ENCODE measurements around the gene MFN2. TPM values are rescaled to one million over a fixed set of nuclear protein-coding genes. Genes with fewer than 3 reads are reported as not detected.

The MFN2 gene
- total RNA-seq, 1 experiment from 2014 or later: 104 TPM

- ATAC-seq: no peak
- no peaks in the 10 kb centered on the region for H3K9me3 ChIP-seq (ENCODE audit: control insufficient read depth, insufficient read depth, low read depth, low read length)
- ChIA-PET CTCF (no interaction called here), POLR2A (no interaction called here)
- DNase-seq (ENCODE audit: low read depth, low spot score): no peak
- intact Hi-C loops (cut with micrococcal nuclease; ENCODE audit: unreplicated experiment): no loop called here
- H3K4me3 ChIP-seq (ENCODE audit: low read depth in 2 of 2, low read length in 2 of 2): no peak overlapping the region
- TF ChIP-seq REST (IDR thresholded peaks at IDR 0.05; ENCODE audit: insufficient read depth in 1 of 2, low read depth in 2 of 2, low read length in 1 of 2): no peak
- no peak for TF ChIP-seq CTCF (IDR thresholded peaks at IDR 0.05)
- no peak for TF ChIP-seq TCF7L2 (IDR thresholded peaks at IDR 0.05; ENCODE audit: low read depth, low read length)
- no peak for TF ChIP-seq POLR2AphosphoS5 (IDR thresholded peaks at IDR 0.05; ENCODE audit: low read depth, low read length)
- TF ChIP-seq SIN3A (IDR thresholded peaks at IDR 0.05; ENCODE audit: borderline replicate concordance, insufficient read depth, low read depth, low read length): no peak
- in situ Hi-C loops (cut with HindIII; ENCODE audit: low pct_unique_long_range_greater_than_20kb, low sequenced_read_pairs): no loop called here
- peaks cover under 1% of the 10 kb centered on the region; the same call in 1 of the 2 replicates for H3K4me1 ChIP-seq (ENCODE audit: control insufficient read depth, insufficient read depth, low read length)
- H3K27me3 ChIP-seq (ENCODE audit: control insufficient read depth, insufficient read depth, low read length): no peaks in the 10 kb centered on the region
- no peaks in the 10 kb centered on the region for H3K36me3 ChIP-seq (ENCODE audit: control insufficient read depth, insufficient read depth, low read length)
- no TSS peak for BruUV-seq (replicated peaks)
- no peak overlapping the region for H3K27ac ChIP-seq (ENCODE audit: low read length)
These were observed 54.1 kb downstream of the MFN2 start for GRCh38 chr1:12034381-12034801.

GRCh38 chr1:12035312-12035711 is 55.1 kb downstream of the MFN2 start:
- POLR2A ChIA-PET: interaction anchor here (0.6 kb wide), 1 partner anchor 62 kb away, joined by 3 read pairs; no protein-coding TSS in a partner anchor
- Histone ChIP-seq H3K4me3 (ENCODE audit: low read depth in 2 of 2, low read length in 2 of 2) (no peak overlapping the region), H3K36me3 (ENCODE audit: control insufficient read depth, insufficient read depth, low read length) (no peaks in the 10 kb centered on the region), H3K9me3 (ENCODE audit: control insufficient read depth, insufficient read depth, low read depth, low read length) (no peaks in the 10 kb centered on the region), H3K4me1 (ENCODE audit: control insufficient read depth, insufficient read depth, low read length) (peaks cover 10% of the 10 kb centered on the region), H3K27ac (ENCODE audit: low read length) (no peak overlapping the region), H3K27me3 (ENCODE audit: control insufficient read depth, insufficient read depth, low read length) (no peaks in the 10 kb centered on the region)
- ATAC-seq: no peak
- no peak for DNase-seq (ENCODE audit: low read depth, low spot score)
- TF ChIP-seq CTCF (IDR thresholded peaks at IDR 0.05): no peak
- no peak for TF ChIP-seq POLR2AphosphoS5 (IDR thresholded peaks at IDR 0.05; ENCODE audit: low read depth, low read length)
- no peak for TF ChIP-seq SIN3A (IDR thresholded peaks at IDR 0.05; ENCODE audit: borderline replicate concordance, insufficient read depth, low read depth, low read length)
- TF ChIP-seq TCF7L2 (IDR thresholded peaks at IDR 0.05; ENCODE audit: low read depth, low read length): no peak
- TF ChIP-seq REST (IDR thresholded peaks at IDR 0.05; ENCODE audit: insufficient read depth in 1 of 2, low read depth in 2 of 2, low read length in 1 of 2): no peak
- intact Hi-C loops (cut with micrococcal nuclease; ENCODE audit: unreplicated experiment): no loop called here
- in situ Hi-C loops (cut with HindIII; ENCODE audit: low pct_unique_long_range_greater_than_20kb, low sequenced_read_pairs): no loop called here
- CTCF ChIA-PET: no interaction called here
- BruUV-seq (replicated peaks): no TSS peak
